GM12878 (cell line): Measurements from ENCODE around the gene FRYL. TPM values are rescaled to one million over a fixed set of nuclear protein-coding genes. Genes with fewer than 3 reads are reported as not detected.

Experiments used
- ATAC-seq: fragments of 200-7000 bp; cut with Tn5 transposase; 3 replicates; pipeline ENCODE4 v1.9.1; 2020; ENCODE audit warnings: mild to moderate bottlenecking, moderate library complexity
- BruUV-seq: library from RNA; stranded (reverse); fragments of 400-500 nt; replicated peaks from 2 replicates; lab custom pipeline; 2021; lab: Mats Ljungman, UMichigan
- CTCF ChIA-PET: fragments of 300-600 bp; sonication (Branson Sonifier 250); formaldehyde crosslinking; extraction: SDS; loops from one replicate; lab custom pipeline; 2021; ENCODE audit warnings: inconsistent platforms; lab: Yijun Ruan, JAX
- POLR2A ChIA-PET: fragments of 350-600 bp; formaldehyde crosslinking; extraction: SDS; loops from one replicate; lab custom pipeline; 2021; ENCODE audit warnings: inconsistent platforms; lab: Charles Lee
- RAD21 ChIA-PET: fragments of 300-600 bp; sonication (Branson Sonifier 250); formaldehyde crosslinking; loops from one replicate; lab custom pipeline; 2023; ENCODE audit warnings: antibody characterized with exemption; ENCODE audit not compliant: unreplicated experiment; lab: Charles Lee
- SMC1A ChIA-PET: fragments of 300-600 bp; sonication (Branson Sonifier 250); formaldehyde crosslinking; loops from one replicate; lab custom pipeline; 2023; ENCODE audit not compliant: unreplicated experiment, uncharacterized antibody; lab: Charles Lee
- DNase-seq: peaks from one replicate; pipeline ENCODE4 v3.0.0-alpha.2; 2011; ENCODE audit warnings: low read depth, low spot score
- FAIRE-seq: peaks from 3 replicates; lab custom pipeline; 2011; peaks lifted over from hg19 to GRCh38; lab: Jason Lieb, UNC
- H2AFZ ChIP-seq: 2 replicates; pipeline ENCODE4 v1.6.0; 2011; ENCODE audit warnings: low read depth, low read length, control low read depth; ENCODE audit not compliant: control insufficient read depth
- H3K27ac ChIP-seq: 2 replicates; pipeline ENCODE4 v1.5.1; 2011; ENCODE audit warnings: control low read depth; ENCODE audit not compliant: control insufficient read depth, insufficient read depth
- H3K27me3 ChIP-seq, 2 experiments: replicated peaks in 1 of 2; 2 replicates each; pipeline versions ENCODE4 v1.6.0 to v1.6.1; 2011; ENCODE audit warnings: low read length in 1 of 2; ENCODE audit not compliant: control insufficient read depth in 2 of 2, insufficient read depth in 2 of 2
- H3K36me3 ChIP-seq, 2 experiments: 2 replicates each; pipeline ENCODE4 v1.5.1; 2011; ENCODE audit warnings: low read length in 1 of 2; ENCODE audit not compliant: control insufficient read depth in 2 of 2, insufficient read depth in 2 of 2
- H3K4me1 ChIP-seq: 2 replicates; pipeline ENCODE4 v1.6.1; 2011; ENCODE audit warnings: mild to moderate bottlenecking, low read length, moderate library complexity, mixed read lengths; ENCODE audit not compliant: control insufficient read depth, insufficient read depth
- H3K4me2 ChIP-seq: 2 replicates; pipeline ENCODE4 v1.6.0; 2011; ENCODE audit warnings: control low read depth; ENCODE audit not compliant: control insufficient read depth, insufficient read depth
- H3K4me3 ChIP-seq: fragments of 200-600 bp; sonication (generic); 2 replicates; pipeline ENCODE4 v1.5.1; 2016
- H3K79me2 ChIP-seq: 2 replicates; pipeline ENCODE4 v1.6.0; 2011; ENCODE audit warnings: low read length; ENCODE audit not compliant: control insufficient read depth, insufficient read depth
- H3K9ac ChIP-seq: 2 replicates; pipeline ENCODE4 v1.8.0; 2011; ENCODE audit warnings: low read length, control low read depth, mixed read lengths; ENCODE audit not compliant: control insufficient read depth, insufficient read depth
- H3K9me3 ChIP-seq: replicated peaks from 3 replicates; pipeline ENCODE4 v1.5.1; 2011; ENCODE audit warnings: mild to moderate bottlenecking, low read length; ENCODE audit not compliant: control insufficient read depth, insufficient read depth
- H4K20me1 ChIP-seq: 2 replicates; pipeline ENCODE4 v1.6.0; 2011; ENCODE audit not compliant: control insufficient read depth, insufficient read depth
- EGR1 ChIP-seq, 2 experiments: IDR thresholded peaks; 1 replicate in 1 of 2; 2 replicates in 1 of 2; pipeline ENCODE4 v1.6.1; 2011 to 2012; ENCODE audit warnings: low read depth in 2 of 2, low read length in 2 of 2, borderline replicate concordance in 1 of 2, mild to moderate bottlenecking in 1 of 2, moderate library complexity in 1 of 2
- SMC3 ChIP-seq: IDR thresholded peaks from 2 replicates; pipeline ENCODE4 v1.6.1; 2011; ENCODE audit warnings: low read length, improper control_type of control experiment, borderline replicate concordance
- WGBS: methylation state at CpG from one replicate; pipeline ENCODE4 v1.1.6; 2016; ENCODE audit warnings: low lambda C conversion rate; ENCODE audit not compliant: insufficient replicate concordance, insufficient coverage; ENCODE audit errors: missing lambda C conversion rate; 5-methylcytosine and 5-hydroxymethylcytosine counted together
- in situ Hi-C: fragments of 300-500 bp; cut with MboI; formaldehyde crosslinking; loops from 9 replicates; pipeline ENCODE4 v1.14.3; 2018; ENCODE audit warnings: mixed read lengths
- intact Hi-C: fragments of 100-400 bp; cut with micrococcal nuclease; formaldehyde crosslinking; loops from one replicate; pipeline ENCODE4 v1.14.2; 2022; ENCODE audit not compliant: unreplicated experiment
- polyA plus RNA-seq, 11 experiments: library from polyadenylated mRNA; depleted of rRNA in 4 of 11; unstranded in 6 of 11; stranded (reverse) in 5 of 11; fragments of >200 nt; fragmentation: Nextera tagmentation in 4 of 11; fragmentation: Illumina TruSeq in 1 of 11; extraction: Ambion mirVana in 4 of 11; extraction: Trizol in 1 of 11; gene quantifications; 1 replicate in 1 of 11; 2 replicates in 10 of 11; pipeline versions ENCODE4 v1.2.1 to v1.2.3, GENCODE V29; 2011 to 2016; ENCODE audit warnings: inconsistent platforms in 2 of 11, missing spikeins in 2 of 11, low read depth in 1 of 11
- total RNA-seq, 4 experiments: library from RNA; depleted of rRNA in 3 of 4; stranded (reverse); fragments of >200 nt in 3 of 4; fragmentation: Illumina TruSeq in 1 of 4; extraction: Trizol in 1 of 4; gene quantifications; 2 replicates each; pipeline versions ENCODE4 v1.2.1 to v1.2.3, GENCODE V29; 2013 to 2021
- TF ChIP-seq, protein P1 (sequence below): fragments of 450-650 bp; IDR thresholded peaks from 2 replicates; pipeline ENCODE4 v1.6.1; 2018; ENCODE audit warnings: mild to moderate bottlenecking, low read depth, moderate library complexity; ENCODE audit not compliant: partially characterized antibody
- TF ChIP-seq, protein P2 (sequence below): fragments of 150-350 bp; IDR thresholded peaks from 2 replicates; pipeline ENCODE4 v1.6.1; 2016; ENCODE audit warnings: low read depth, low read length

FRYL gene
- total and polyA plus RNA-seq, 10 of the 15 experiments (the other 5 are each of a cell fraction or from before 2014, with no cell fraction given): 10.3 to 50.6 (median 28.7) TPM

DNA sequence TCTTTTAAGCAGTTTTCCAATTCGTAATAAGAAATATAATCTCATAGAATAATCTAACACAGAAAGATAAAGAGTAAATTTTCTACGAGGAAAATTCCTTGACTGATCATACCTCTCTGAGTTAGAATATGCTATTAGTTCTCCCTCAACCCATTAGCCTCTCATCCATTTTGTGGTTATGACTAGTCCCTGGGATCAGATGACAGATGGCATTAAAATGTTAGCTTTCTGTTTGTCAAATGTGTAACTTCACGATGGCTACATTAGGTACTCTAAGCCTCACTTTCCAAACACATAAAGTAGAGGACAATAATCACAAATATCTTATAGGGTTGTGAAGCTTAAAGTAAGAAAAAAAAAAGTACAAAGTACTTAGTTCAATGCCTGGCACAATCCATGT is 177.9 kb downstream of the FRYL start (continued):
- TF ChIP-seq, protein P1, sequence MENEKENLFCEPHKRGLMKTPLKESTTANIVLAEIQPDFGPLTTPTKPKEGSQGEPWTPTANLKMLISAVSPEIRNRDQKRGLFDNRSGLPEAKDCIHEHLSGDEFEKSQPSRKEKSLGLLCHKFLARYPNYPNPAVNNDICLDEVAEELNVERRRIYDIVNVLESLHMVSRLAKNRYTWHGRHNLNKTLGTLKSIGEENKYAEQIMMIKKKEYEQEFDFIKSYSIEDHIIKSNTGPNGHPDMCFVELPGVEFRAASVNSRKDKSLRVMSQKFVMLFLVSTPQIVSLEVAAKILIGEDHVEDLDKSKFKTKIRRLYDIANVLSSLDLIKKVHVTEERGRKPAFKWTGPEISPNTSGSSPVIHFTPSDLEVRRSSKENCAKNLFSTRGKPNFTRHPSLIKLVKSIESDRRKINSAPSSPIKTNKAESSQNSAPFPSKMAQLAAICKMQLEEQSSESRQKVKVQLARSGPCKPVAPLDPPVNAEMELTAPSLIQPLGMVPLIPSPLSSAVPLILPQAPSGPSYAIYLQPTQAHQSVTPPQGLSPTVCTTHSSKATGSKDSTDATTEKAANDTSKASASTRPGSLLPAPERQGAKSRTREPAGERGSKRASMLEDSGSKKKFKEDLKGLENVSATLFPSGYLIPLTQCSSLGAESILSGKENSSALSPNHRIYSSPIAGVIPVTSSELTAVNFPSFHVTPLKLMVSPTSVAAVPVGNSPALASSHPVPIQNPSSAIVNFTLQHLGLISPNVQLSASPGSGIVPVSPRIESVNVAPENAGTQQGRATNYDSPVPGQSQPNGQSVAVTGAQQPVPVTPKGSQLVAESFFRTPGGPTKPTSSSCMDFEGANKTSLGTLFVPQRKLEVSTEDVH: no peak
- no peak for TF ChIP-seq SMC3
- TF ChIP-seq EGR1 (IDR thresholded peaks at IDR 0.05; ENCODE audit: borderline replicate concordance in 1 of 2, low read depth in 2 of 2, low read length in 2 of 2): no peak

DNA sequence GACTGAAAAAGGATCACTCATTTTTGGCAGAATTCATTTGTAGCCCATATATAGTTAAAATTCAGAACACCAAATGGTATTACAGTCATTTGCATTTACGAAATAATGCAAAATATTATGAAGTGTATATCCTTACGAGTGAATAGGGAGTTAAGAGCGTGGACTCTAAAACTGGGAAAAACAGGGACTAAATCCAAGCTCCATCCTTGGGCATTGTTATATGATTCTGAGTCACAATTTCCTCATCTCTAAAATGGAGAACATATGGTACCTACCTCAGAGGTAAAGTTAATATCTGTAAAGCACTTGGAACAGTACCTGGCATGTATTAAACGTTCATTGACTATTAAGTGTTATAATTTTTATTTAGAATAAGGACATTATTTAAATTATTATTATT is 183.7 kb downstream of the FRYL start:
- in situ Hi-C loops: no loop called here
- WGBS: 98% methylated on average over 4 of the region's 4 CpGs
- ChIA-PET POLR2A (no interaction called here), CTCF (interaction anchor here (1.0 kb wide), 1 partner anchor 17 kb away, joined by 3 read pairs; no protein-coding TSS in a partner anchor), SMC1A (interaction anchor here (0.6 kb wide), 1 partner anchor 451 kb away, joined by 3 read pairs; no protein-coding TSS in a partner anchor), RAD21 (no interaction called here)
- intact Hi-C loops: no loop called here
- H3K27me3 ChIP-seq: no peaks in the 10 kb centered on the region
- H3K4me1 ChIP-seq: no peaks in the 10 kb centered on the region
- no peak overlapping the region for H3K4me3 ChIP-seq
- BruUV-seq: no TSS peak
- H3K9ac ChIP-seq: no peak overlapping the region
- DNase-seq (no peak), FAIRE-seq (no peak), ATAC-seq (no peak)
- H3K36me3 ChIP-seq: peaks cover 1 to 3% of the 10 kb centered on the region in 2 experiments; a peak in 2 of 4 replicates
- H3K4me2 ChIP-seq: no peak overlapping the region
- H2AFZ ChIP-seq: no peak overlapping the region
- no peaks in the 10 kb centered on the region for H4K20me1 ChIP-seq
- TF ChIP-seq, protein P2, sequence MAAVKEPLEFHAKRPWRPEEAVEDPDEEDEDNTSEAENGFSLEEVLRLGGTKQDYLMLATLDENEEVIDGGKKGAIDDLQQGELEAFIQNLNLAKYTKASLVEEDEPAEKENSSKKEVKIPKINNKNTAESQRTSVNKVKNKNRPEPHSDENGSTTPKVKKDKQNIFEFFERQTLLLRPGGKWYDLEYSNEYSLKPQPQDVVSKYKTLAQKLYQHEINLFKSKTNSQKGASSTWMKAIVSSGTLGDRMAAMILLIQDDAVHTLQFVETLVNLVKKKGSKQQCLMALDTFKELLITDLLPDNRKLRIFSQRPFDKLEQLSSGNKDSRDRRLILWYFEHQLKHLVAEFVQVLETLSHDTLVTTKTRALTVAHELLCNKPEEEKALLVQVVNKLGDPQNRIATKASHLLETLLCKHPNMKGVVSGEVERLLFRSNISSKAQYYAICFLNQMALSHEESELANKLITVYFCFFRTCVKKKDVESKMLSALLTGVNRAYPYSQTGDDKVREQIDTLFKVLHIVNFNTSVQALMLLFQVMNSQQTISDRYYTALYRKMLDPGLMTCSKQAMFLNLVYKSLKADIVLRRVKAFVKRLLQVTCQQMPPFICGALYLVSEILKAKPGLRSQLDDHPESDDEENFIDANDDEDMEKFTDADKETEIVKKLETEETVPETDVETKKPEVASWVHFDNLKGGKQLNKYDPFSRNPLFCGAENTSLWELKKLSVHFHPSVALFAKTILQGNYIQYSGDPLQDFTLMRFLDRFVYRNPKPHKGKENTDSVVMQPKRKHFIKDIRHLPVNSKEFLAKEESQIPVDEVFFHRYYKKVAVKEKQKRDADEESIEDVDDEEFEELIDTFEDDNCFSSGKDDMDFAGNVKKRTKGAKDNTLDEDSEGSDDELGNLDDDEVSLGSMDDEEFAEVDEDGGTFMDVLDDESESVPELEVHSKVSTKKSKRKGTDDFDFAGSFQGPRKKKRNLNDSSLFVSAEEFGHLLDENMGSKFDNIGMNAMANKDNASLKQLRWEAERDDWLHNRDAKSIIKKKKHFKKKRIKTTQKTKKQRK: no peak
- no peaks in the 10 kb centered on the region for H3K9me3 ChIP-seq
- H3K27ac ChIP-seq: no peak overlapping the region
- H3K79me2 ChIP-seq: no peaks in the 10 kb centered on the region
